ENCODE data around the gene ELL.

The ELL gene

GRCh38 chr19:18453269-18454024 is 68.4 kb downstream of the ELL start:
- no peak for DNase-seq (ENCODE audit: low spot score)
- no peak for TF ChIP-seq CTCF (IDR thresholded peaks at IDR 0.05; ENCODE audit: extremely low read depth, missing control alignments)

GRCh38 chr19:18452386-18452785 is 69.5 kb downstream of the ELL start:
- DNase-seq (ENCODE audit: low spot score) = no peak
- TF ChIP-seq CTCF (IDR thresholded peaks at IDR 0.05; ENCODE audit: extremely low read depth, missing control alignments) = no peak

GRCh38 chr19:18450931-18451836 is 70.7 kb downstream of the ELL start:
- DNase-seq (ENCODE audit: low spot score) = peak; percentile 92

GRCh38 chr19:18450021-18450930 is 71.6 kb downstream of the ELL start:
- no peak for TF ChIP-seq CTCF (IDR thresholded peaks at IDR 0.05; ENCODE audit: extremely low read depth, missing control alignments)
- no peak for DNase-seq (ENCODE audit: low spot score)

More at GRCh38 chr19:18450931-18451836, 70.7 kb downstream of the ELL start:
- TF ChIP-seq CTCF (IDR thresholded peaks at IDR 0.05; ENCODE audit: extremely low read depth, missing control alignments) = peak; percentile 97

GRCh38 chr19:18449552-18449951 is 72.3 kb downstream of the ELL start:
- DNase-seq (ENCODE audit: low spot score) = no peak
- no peak for TF ChIP-seq CTCF (IDR thresholded peaks at IDR 0.05; ENCODE audit: extremely low read depth, missing control alignments)

- no peak for DNase-seq (ENCODE audit: low spot score)
- TF ChIP-seq CTCF (IDR thresholded peaks at IDR 0.05; ENCODE audit: extremely low read depth, missing control alignments) = no peak
Measured at GRCh38 chr19:18446811-18447359, 75.0 kb downstream of the ELL start.

Data from GM20000 (cell line).